ENCODE measurements around the gene ARHGAP9.

The ARHGAP9 gene

DNA sequence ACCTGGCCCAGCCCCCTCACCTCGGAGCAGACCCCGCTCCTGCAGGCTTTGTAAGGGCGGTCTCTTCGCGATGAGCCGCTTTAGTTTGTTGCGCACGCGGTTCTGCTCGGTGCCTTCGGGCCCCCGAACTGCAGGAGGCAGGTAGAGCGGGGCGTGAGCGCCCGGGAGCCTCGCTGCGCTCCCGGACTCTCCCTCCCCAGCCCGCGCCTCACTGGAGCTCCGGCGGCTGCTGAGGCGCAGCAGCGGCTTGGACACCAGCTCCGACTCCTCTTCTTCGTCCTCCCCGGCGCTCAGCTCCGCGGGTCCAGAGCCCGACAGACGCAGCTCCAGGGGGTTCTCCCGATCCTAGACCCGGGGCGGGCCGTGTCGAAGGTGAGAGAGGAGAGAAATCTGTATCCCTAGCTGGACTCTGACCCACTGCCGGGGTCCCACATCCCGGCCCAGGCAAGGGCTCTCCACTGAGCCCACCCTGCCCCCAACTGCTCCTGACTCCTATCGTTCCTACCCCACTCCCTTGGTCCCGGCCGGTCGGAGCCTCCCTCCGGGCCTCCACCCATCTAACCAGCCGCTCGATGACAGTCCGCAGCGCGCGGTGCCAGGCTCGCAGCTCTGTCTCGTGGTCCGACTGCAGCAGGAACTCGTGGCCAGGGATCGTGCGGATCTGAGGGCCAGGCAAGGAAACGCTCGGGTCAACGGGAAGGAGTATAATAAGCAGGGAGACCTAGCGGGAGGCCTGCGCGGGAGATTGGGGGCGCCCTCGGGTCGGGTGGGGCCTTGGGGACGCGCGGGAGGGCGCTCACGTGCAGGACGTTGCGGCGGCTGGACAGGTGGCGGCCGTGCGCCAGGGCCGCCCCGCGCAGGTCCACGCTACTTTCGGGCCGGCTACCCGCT, 4.2 kb downstream of the ARHGAP9 start:
- no peak for DNase-seq (ENCODE audit: low read depth)
- peak overlapping the region; percentile 25 for H3K4me3 ChIP-seq (ENCODE audit: control insufficient read depth, low read depth, low read length)

DNA sequence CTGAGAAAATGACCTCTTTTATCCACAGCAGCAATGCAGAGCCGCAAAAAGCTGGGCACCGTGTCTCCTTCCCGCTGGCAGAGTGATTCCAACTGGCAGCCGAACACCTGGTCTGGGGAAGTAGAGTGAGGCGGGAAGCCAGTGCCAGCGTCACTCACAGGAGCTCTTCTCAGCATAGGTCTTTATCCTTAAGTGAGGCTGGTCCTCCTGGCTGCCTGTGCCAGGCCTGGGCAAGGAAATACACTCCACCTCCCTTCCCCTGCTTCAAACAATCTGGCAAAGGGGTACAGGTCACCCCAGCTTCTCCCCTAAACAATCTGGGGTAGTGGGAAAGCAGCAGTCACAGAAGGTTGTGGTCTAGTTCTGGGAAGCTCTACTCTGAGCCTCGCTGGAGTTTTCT, 4.8 kb downstream of the ARHGAP9 start:
- TF ChIP-seq, protein P1, sequence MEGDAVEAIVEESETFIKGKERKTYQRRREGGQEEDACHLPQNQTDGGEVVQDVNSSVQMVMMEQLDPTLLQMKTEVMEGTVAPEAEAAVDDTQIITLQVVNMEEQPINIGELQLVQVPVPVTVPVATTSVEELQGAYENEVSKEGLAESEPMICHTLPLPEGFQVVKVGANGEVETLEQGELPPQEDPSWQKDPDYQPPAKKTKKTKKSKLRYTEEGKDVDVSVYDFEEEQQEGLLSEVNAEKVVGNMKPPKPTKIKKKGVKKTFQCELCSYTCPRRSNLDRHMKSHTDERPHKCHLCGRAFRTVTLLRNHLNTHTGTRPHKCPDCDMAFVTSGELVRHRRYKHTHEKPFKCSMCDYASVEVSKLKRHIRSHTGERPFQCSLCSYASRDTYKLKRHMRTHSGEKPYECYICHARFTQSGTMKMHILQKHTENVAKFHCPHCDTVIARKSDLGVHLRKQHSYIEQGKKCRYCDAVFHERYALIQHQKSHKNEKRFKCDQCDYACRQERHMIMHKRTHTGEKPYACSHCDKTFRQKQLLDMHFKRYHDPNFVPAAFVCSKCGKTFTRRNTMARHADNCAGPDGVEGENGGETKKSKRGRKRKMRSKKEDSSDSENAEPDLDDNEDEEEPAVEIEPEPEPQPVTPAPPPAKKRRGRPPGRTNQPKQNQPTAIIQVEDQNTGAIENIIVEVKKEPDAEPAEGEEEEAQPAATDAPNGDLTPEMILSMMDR (IDR thresholded peaks at IDR 0.05; ENCODE audit: control insufficient read depth, insufficient read depth, low read depth, low read length, missing control alignments): no peak
- no peak overlapping the region for H3K4me3 ChIP-seq (ENCODE audit: control insufficient read depth, low read depth, low read length)
- no peak for DNase-seq (ENCODE audit: low read depth)

More for the DNA sequence above, 4.2 kb downstream of the ARHGAP9 start:
- TF ChIP-seq, protein P1 (IDR thresholded peaks at IDR 0.05; ENCODE audit: control insufficient read depth, insufficient read depth, low read depth, low read length, missing control alignments): no peak

DNA sequence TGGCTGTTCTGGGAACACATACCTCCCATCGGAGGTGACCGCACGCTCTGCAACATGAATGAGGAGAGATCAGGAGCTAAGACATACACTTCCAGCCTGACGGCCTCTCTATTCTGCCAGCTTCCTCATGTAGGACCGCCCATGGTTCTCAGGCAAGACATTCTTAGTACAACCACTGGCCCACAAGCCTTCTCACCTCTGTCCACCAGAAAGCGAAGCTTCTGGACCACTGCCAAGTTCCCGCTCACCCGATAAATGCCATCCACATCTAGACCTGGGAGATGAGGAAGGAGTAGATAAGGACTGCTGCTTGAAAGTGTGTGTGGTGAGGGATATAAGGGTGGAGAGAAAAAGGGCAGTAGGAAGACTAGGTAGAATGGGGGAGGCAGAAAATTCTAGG, 5.2 kb downstream of the ARHGAP9 start:
- no peak for DNase-seq (ENCODE audit: low read depth)
- TF ChIP-seq, protein P1 (IDR thresholded peaks at IDR 0.05; ENCODE audit: control insufficient read depth, insufficient read depth, low read depth, low read length, missing control alignments): no peak

DNA sequence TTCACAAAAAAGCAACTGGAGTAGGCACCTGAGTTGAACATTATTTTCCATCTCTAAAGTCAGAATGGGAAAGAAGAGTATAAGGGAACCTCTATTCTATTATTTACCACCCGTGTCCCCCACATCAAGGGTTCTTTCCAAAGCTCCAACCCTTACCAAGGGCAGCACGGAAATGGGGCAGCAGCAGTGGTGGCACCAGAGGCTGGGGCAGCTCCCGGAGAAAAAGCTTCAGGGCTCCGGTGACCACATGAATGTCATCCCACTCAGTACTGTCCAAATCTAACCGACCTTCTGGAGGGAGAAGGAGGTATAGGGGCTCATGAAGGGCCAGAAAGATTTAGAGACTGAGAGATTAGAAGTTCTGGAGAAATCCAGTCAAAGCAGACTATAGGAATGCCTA, 5.8 kb downstream of the ARHGAP9 start:
- no peak for DNase-seq (ENCODE audit: low read depth)
- no peak overlapping the region for H3K4me3 ChIP-seq (ENCODE audit: control insufficient read depth, low read depth, low read length)
- TF ChIP-seq, protein P1 (IDR thresholded peaks at IDR 0.05; ENCODE audit: control insufficient read depth, insufficient read depth, low read depth, low read length, missing control alignments): no peak

More for the DNA sequence above, 5.2 kb downstream of the ARHGAP9 start:
- H3K4me3 ChIP-seq (ENCODE audit: control insufficient read depth, low read depth, low read length): no peak overlapping the region

DNA sequence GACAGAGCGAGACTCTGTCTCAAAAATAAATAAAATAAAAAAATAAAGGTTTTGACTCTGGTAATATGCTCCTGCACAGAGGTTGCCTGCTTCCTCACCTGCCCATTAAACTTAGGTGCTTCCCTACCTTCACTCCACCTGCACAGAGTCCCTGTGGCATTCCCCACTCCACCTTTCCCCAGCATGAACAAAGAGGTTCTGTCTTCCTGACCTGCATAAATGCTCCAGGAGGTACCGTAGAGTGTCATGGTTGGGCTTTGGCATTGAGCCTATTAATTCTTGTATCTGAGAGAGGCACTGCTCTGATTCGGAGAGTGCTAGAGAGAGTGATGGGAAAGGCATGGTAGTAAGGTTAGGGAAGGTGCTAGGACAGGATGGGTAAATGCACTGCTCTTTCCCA, 6.3 kb downstream of the ARHGAP9 start:
- DNase-seq (ENCODE audit: low read depth): no peak
- TF ChIP-seq, protein P1 (IDR thresholded peaks at IDR 0.05; ENCODE audit: control insufficient read depth, insufficient read depth, low read depth, low read length, missing control alignments): no peak
- no peak overlapping the region for H3K4me3 ChIP-seq (ENCODE audit: control insufficient read depth, low read depth, low read length)

DNA sequence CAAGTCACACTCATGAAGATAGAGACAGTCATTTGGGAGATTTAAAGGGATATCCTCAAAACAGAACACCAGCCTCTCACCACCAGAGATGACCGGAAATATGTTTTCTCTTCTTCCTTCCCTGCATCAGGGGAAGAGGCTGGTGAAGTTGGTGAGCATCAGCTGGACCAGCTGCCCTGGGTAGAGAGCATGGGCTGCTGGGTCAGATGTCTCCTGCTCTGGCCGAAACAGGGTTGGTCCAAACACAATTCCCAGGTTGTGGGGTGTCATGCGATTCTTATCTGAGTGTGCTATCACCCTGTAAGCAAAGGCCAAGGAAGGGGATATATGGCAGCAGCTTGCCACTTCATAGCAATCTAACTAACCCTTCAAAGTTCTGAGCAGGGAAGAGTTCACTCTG, 7.3 kb downstream of the ARHGAP9 start:
- no peak overlapping the region for H3K4me3 ChIP-seq (ENCODE audit: control insufficient read depth, low read depth, low read length)
- TF ChIP-seq, protein P1 (IDR thresholded peaks at IDR 0.05; ENCODE audit: control insufficient read depth, insufficient read depth, low read depth, low read length, missing control alignments): no peak
- DNase-seq (ENCODE audit: low read depth): no peak
